HL-60/S4 treated with phorbol 12-myristate 13-acetate at 8.2 ng/mL for 4 days and 3 days (cell line): Measurements from ENCODE around the gene PIPOX.
"Not testable (repeated sequence)": the region's sequence is repeated elsewhere in the genome, so short reads cannot be mapped to it uniquely, and the experiment has no call there.

ENCODE experiments used
- in situ Hi-C: fragments of 300-500 bp; cut with MboI; formaldehyde crosslinking; loops from 2 replicates; pipeline ENCODE4 v1.15.0; 2022; ENCODE audit warnings: low sequenced_read_pairs

The PIPOX gene

DNA sequence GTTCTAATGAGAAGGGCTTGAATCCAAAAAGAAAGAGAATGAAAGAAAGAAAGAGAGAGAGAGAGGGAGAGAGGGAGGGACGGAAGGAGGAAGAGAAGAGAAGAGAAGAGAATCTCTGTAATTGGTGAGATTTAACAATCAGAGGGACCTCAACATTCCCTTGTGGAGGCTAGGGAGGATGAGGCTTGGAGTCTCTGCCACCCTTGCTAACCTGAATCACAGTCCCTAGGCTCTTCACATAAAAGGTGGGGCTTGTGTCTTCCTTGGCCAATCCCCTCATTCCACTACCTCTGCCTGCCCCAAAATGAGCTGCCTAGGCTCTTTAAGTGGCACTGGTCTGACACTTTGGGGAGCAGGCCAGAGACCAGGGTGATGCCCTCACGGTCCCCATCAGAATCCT, 30.1 kb downstream of the PIPOX start:
- in situ Hi-C loops, result no loop called here

DNA sequence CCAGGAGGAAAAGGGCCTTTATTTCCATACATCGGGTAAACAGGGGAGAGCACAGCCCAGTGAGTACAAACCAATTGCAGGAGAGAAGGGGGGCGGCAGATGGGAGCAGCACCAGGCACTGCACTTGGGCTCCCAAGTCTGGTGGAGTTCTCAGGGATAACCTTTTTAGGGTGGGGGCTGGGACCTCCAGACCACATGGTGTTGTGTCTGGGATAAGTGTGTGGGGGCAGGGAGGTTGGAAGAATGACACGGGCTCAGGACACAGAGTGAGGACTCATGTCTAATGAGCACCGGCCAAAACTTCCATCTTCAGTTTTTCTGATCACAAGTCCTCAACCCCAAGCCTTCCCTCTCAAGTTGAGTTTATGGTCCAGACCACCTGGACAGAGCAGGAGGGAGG, 30.6 kb downstream of the PIPOX start:
- in situ Hi-C loops, result no loop called here

DNA sequence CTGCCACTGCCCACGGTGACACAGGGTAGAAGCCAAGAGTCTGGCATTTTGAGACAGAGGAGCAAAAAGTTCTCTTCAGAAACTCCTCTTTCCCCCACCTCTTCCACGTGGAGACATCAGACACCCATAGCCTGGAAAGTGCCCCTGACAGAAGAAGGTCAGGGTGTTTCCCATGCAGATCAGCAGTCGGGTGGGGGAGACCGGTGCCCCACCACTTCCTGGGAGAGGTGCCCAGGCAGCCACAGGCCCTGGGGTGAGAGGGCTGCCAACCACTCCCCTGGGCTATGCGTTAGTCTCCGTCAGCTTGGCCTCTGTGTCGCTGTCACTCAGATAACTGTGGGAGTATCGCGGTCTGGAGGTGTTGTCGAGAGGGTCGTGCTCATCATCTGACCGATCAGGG, 31.5 kb downstream of the PIPOX start:
- in situ Hi-C loops, result no loop called here

GRCh38 chr17:29076087-29076486, 33.1 kb downstream of the PIPOX start:
- in situ Hi-C loops, result no loop called here

DNA sequence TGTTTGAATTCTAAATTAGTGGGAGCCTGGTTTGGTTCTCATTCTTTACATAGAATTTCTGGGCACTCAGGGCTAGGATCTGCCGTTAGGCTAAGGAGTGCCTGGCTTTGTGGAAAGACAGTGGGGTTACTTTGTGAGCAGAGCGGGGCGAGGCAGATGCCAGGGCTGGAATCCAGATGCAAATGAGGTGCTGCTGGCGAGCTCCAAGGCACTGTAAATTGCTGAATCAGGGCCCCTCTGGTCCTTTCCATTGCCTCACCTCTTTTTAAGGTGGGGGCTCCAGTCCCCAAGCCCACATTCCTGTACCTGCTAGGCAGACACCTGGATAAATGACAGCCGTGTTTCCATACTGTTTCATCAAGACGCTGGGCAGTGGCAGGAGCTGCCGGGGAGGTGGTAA, 33.8 kb downstream of the PIPOX start:
- in situ Hi-C loops, result no loop called here

- in situ Hi-C loops, result no loop called here
Measured at GRCh38 chr17:29077320-29077719, 34.4 kb downstream of the PIPOX start.

DNA sequence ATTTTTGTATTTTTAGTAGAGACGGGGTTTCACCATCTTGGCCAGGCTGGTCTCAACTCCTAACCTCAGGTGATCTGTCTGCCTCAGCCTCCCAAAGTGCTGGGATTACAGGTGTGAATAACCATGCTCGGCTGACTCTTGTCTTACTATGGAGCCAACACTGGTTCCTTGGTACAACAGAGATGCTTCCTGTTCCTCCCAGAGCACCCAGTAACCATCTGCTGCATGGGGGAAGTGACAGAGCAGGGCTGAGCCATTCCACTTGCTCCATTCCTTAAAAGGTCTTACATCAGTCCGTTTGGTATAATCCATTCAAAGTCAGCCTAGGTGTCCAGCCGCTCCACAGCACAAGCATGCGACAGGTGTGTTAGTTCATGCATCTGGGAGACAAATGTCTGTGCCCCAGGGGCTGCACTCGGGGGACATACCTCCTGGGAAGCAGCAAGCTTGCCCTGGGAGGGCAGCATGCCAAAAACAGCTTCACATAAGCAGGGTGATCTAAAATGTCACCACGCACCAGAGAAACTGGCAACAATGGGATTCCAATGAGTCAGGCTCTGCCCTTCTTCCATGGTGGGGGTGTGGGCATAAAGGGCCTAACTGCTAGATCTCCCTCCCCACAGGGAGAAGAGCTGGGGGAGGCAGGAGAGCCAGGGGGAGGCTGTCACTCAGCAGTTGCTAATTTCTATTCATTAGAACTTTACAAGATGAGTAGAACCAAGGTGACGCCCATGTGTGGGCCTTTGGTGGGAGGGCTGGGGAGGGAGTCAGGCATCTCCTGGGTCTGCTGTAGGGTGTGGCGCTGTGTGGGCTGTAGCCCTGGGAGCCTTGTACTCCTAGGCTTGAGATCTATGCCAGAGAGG, 35.5 kb downstream of the PIPOX start:
- in situ Hi-C loops, result no loop called here

- in situ Hi-C loops, result no loop called here
Measured at GRCh38 chr17:29079433-29079832, 36.5 kb downstream of the PIPOX start.

DNA sequence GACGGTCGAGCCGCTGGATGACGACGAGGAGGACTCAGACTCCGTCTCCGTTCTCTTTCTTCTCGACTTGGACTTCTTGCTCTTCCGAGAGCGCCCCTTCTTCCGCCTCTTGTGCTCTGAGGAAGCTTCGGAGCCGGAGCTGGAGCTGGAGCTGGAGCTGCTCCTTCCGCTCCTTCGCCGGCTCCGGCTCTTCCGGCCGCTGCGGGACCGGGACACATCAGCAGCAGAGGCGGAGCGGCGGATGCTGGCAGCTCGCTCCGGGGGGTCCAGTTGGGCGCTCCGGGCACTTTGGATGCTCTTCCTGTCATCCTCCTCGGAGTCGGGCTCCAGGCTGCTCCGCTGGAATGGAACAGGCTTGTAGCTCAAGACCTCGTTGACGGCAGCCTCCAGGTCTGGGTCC, 36.9 kb downstream of the PIPOX start:
- in situ Hi-C loops, result no loop called here

GRCh38 chr17:29080323-29080722, 37.4 kb downstream of the PIPOX start:
- in situ Hi-C loops, result no loop called here

- in situ Hi-C loops, result no loop called here
Measured at GRCh38 chr17:29080965-29081364, 38.0 kb downstream of the PIPOX start.

DNA sequence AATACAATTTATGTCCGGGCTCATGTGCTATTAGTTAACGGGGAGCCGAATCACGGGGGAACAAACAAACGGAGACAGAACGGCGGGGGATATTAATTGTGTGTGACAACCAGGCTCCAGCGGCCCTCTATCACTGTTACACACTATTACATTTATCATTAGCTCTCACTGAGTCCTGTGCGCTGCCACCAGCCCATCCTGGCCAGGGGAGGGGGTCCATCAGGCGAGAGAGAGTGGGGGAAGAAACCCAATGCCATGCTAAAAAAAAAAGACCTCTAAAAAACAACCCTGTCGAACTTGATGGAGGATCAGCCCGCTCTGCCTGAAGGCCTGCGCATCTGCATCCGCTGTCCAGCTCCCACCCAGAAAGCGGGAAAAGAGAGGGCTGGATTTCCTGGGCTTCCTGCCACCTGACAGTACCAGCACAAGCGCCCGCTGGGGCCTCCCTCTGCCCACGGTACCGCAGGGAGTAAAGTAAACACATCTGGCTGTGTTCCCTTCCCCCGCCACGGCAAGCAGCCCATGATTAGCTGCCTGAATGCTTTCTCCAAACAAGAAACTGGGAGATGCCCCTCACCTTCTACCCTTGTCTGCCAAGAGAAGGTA, 41.7 kb downstream of the PIPOX start:
- in situ Hi-C loops, result no loop called here

- in situ Hi-C loops, result no loop called here
Measured at GRCh38 chr17:29085223-29085622, 42.3 kb downstream of the PIPOX start.

- in situ Hi-C loops, result no loop called here
Measured at GRCh38 chr17:29086628-29087332, 43.8 kb downstream of the PIPOX start.

GRCh38 chr17:29088782-29089181, 45.8 kb downstream of the PIPOX start:
- in situ Hi-C loops, result not testable (repeated sequence)

GRCh38 chr17:29089601-29090044, 46.7 kb downstream of the PIPOX start:
- in situ Hi-C loops, result no loop called here

DNA sequence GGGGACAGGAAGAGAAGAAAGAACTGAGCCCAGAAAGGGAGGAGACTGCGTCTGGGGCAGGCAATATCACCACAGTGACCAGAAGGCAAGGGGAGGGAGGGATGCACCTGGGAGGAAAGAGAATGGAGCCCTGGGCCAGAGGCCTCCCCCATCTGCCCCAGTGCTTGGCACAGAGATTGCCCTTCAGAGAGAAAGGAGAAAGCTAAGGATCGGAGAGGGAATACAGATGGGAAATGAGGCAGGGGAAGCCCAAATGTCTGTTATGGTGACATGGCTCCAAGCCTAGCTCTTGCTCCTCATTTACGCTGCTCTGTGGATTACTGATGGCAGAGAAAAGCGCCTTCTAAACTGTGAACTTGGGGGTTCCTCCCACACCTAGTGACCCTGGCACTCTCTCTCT, 47.2 kb downstream of the PIPOX start:
- in situ Hi-C loops, result no loop called here

DNA sequence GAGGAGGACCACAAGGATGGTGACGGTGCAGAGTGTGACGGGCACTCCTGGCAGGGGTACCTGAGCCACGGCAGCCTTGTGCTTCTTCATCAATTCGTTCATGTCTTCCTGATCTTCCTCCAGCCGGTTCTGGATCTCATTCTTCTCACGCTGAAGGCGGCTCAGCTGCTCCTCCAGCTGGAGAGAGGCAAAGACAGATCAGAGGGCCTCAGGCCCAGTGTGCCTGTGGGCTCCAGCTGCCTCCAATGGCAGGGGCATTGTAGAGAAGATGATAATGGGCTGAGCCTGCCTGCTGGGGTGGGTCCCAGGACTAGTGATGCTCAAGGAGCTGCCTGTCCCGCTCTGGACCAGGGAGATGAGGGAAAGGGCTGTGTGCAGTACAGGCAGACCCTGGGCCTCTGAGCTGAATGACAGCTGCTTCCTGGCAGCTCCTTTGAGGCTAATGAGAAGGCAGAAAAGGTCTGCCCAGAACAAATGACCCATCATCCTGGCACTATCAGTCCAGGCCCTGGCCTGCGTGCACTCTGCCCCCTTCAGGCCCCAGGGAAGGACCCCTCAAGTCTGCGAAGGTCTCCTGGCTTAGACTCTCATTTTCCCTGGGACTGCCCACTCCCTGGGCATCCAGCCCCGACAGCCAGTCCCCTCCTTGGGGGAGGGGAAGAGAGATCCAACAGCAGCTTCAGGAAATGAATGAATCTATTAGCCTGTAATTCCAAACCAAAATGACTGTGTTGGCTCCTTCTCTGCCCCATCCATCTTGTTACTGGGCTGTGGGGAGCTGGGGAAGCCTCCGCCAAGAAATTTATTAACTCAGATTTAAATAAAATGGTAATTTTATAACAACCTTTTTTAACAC, 48.0 kb downstream of the PIPOX start:
- in situ Hi-C loops, result no loop called here

DNA sequence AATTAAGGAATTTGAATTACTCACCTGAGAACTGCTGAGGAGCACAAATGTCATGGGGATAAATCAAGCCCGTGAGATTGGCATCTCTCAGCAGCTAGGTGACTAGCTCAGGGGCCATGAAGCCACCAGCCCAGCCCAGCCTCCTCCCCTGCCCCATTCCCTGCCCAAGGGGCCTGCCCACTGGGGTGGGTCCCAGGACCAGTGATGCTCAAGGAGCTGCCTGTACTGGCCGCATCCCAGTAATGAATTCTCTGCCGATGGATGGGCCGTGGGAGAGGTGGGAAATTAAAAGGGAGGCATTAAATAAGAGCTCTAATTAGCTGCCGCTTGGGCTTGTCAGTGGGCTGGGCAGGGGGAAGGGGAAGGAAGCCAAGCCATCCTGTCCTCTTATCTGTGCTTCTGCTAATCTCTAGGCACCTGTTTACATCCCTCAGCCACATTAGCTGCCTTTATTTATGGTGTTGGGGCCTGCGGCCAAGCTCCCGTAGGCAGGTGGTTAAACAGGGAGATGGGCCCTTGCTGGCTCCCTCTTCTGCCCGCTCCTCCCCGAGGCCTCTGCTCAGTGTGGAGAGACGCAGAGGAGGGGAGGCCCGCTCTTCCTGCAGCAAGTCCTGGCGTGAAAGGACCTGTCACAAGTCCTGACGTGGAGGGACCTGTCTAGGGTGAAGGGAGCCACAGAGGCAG, 48.8 kb downstream of the PIPOX start:
- in situ Hi-C loops, result no loop called here

DNA sequence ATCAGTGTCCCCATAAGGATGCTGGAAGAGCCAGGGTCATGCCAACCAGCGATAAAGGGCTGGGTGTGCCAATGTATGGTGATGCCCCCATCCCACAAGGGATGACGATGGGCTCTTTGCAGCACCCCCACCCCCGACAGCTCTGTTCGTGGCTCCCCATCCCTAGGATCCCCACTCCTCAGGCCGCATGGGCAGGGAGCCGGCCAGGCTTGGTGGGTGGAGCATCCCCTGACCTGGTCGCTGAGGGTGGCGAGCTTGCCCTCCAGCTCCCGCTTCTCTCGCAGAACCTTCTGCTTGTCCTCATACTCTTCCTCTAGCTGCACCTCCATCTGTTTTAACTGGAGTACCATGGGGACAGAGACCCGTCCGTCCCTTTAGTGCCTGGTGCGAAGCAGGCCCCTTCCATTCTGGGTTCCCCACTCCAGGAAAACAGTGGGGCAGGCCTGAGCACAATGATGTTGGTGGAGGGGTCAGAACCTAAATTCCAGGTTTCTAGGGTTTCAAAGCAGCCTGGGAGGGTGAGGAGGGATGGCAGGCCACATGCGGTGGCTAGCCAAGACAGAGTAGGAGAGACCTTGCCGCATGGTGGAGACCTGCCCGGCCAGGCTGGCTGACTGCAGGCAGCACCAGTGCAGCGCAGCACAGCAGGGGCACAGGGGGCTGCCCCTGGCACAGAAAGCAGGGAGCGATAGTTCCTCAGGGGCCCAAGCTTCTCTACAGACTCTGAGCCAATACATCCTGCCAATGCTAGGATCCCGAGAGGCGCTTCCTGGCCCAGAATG, 50.3 kb downstream of the PIPOX start:
- in situ Hi-C loops, result no loop called here
